Measurements from ENCODE around the gene NAV3.

The NAV3 gene

GRCh38 chr12:77816196-77816595 is 14.5 kb upstream of the NAV3 start:
- H2AFZ ChIP-seq (ENCODE audit: low read depth, low read length): no peak overlapping the region
- H3K4me1 ChIP-seq (ENCODE audit: insufficient read depth, low read length): no peaks in the 10 kb centered on the region
- H3K9me3 ChIP-seq (ENCODE audit: low read length): no peaks in the 10 kb centered on the region
- H3K36me3 ChIP-seq (ENCODE audit: insufficient read depth, low read length): no peaks in the 10 kb centered on the region
- no peak overlapping the region for H3K4me3 ChIP-seq (ENCODE audit: low read length)
- H3K27me3 ChIP-seq (ENCODE audit: insufficient read depth, low read length): no peaks in the 10 kb centered on the region

- H3K36me3 ChIP-seq (ENCODE audit: insufficient read depth, low read length): no peaks in the 10 kb centered on the region
These were observed 13.4 kb upstream of the NAV3 start for GRCh38 chr12:77817276-77817675.

GRCh38 chr12:77818351-77818750 is 12.3 kb upstream of the NAV3 start:
- Histone ChIP-seq H3K4me3 (ENCODE audit: low read length) (no peak overlapping the region), H3K36me3 (ENCODE audit: insufficient read depth, low read length) (no peaks in the 10 kb centered on the region), H3K9me3 (ENCODE audit: low read length) (no peaks in the 10 kb centered on the region), H2AFZ (ENCODE audit: low read depth, low read length) (no peak overlapping the region), H3K27me3 (ENCODE audit: insufficient read depth, low read length) (no peaks in the 10 kb centered on the region), H3K4me1 (ENCODE audit: insufficient read depth, low read length) (no peaks in the 10 kb centered on the region)

More at GRCh38 chr12:77817276-77817675, 13.4 kb upstream of the NAV3 start:
- H3K4me1 ChIP-seq (ENCODE audit: insufficient read depth, low read length): no peaks in the 10 kb centered on the region
- no peak overlapping the region for H2AFZ ChIP-seq (ENCODE audit: low read depth, low read length)
- H3K9me3 ChIP-seq (ENCODE audit: low read length): no peaks in the 10 kb centered on the region
- no peaks in the 10 kb centered on the region for H3K27me3 ChIP-seq (ENCODE audit: insufficient read depth, low read length)
- H3K4me3 ChIP-seq (ENCODE audit: low read length): no peak overlapping the region

- no peaks in the 10 kb centered on the region for H3K4me1 ChIP-seq (ENCODE audit: insufficient read depth, low read length)
- no peaks in the 10 kb centered on the region for H3K27me3 ChIP-seq (ENCODE audit: insufficient read depth, low read length)
- no peak overlapping the region for H3K4me3 ChIP-seq (ENCODE audit: low read length)
- H3K36me3 ChIP-seq (ENCODE audit: insufficient read depth, low read length): no peaks in the 10 kb centered on the region
- H2AFZ ChIP-seq (ENCODE audit: low read depth, low read length): no peak overlapping the region
- no peaks in the 10 kb centered on the region for H3K9me3 ChIP-seq (ENCODE audit: low read length)
These were observed 8.9 kb upstream of the NAV3 start for GRCh38 chr12:77821699-77822203.

- no peaks in the 10 kb centered on the region for H3K36me3 ChIP-seq (ENCODE audit: insufficient read depth, low read length)
- no peak overlapping the region for H3K4me3 ChIP-seq (ENCODE audit: low read length)
- H2AFZ ChIP-seq (ENCODE audit: low read depth, low read length): no peak overlapping the region
- peaks cover 3% of the 10 kb centered on the region for H3K4me1 ChIP-seq (ENCODE audit: insufficient read depth, low read length)
- no peaks in the 10 kb centered on the region for H3K27me3 ChIP-seq (ENCODE audit: insufficient read depth, low read length)
- no peaks in the 10 kb centered on the region for H3K9me3 ChIP-seq (ENCODE audit: low read length)
These were observed 2.6 kb downstream of the NAV3 start for GRCh38 chr12:77833329-77833728.

- H3K27me3 ChIP-seq (ENCODE audit: insufficient read depth, low read length): no peaks in the 10 kb centered on the region
- no peak overlapping the region for H3K4me3 ChIP-seq (ENCODE audit: low read length)
These were observed 3.9 kb downstream of the NAV3 start for GRCh38 chr12:77834618-77835017.

GRCh38 chr12:77835969-77836368 is 5.3 kb downstream of the NAV3 start:
- Histone ChIP-seq H3K4me3 (ENCODE audit: low read length) (no peak overlapping the region), H3K9me3 (ENCODE audit: low read length) (no peaks in the 10 kb centered on the region), H3K27me3 (ENCODE audit: insufficient read depth, low read length) (no peaks in the 10 kb centered on the region), H3K4me1 (ENCODE audit: insufficient read depth, low read length) (no peaks in the 10 kb centered on the region), H3K36me3 (ENCODE audit: insufficient read depth, low read length) (no peaks in the 10 kb centered on the region), H2AFZ (ENCODE audit: low read depth, low read length) (no peak overlapping the region)

More at GRCh38 chr12:77834618-77835017, 3.9 kb downstream of the NAV3 start:
- H2AFZ ChIP-seq (ENCODE audit: low read depth, low read length): no peak overlapping the region
- H3K9me3 ChIP-seq (ENCODE audit: low read length): no peaks in the 10 kb centered on the region
- H3K4me1 ChIP-seq (ENCODE audit: insufficient read depth, low read length): no peaks in the 10 kb centered on the region
- no peaks in the 10 kb centered on the region for H3K36me3 ChIP-seq (ENCODE audit: insufficient read depth, low read length)

GRCh38 chr12:77837876-77838291 is 7.2 kb downstream of the NAV3 start:
- Histone ChIP-seq H3K4me3 (ENCODE audit: low read length) (no peak overlapping the region), H2AFZ (ENCODE audit: low read depth, low read length) (no peak overlapping the region)

GRCh38 chr12:77841521-77841920 is 10.8 kb downstream of the NAV3 start:
- Histone ChIP-seq H3K4me3 (ENCODE audit: low read length) (no peak overlapping the region), H3K9me3 (ENCODE audit: low read length) (no peaks in the 10 kb centered on the region), H2AFZ (ENCODE audit: low read depth, low read length) (no peak overlapping the region), H3K36me3 (ENCODE audit: insufficient read depth, low read length) (no peaks in the 10 kb centered on the region), H3K4me1 (ENCODE audit: insufficient read depth, low read length) (no peaks in the 10 kb centered on the region), H3K27me3 (ENCODE audit: insufficient read depth, low read length) (no peaks in the 10 kb centered on the region)

More at GRCh38 chr12:77837876-77838291, 7.2 kb downstream of the NAV3 start:
- no peaks in the 10 kb centered on the region for H3K9me3 ChIP-seq (ENCODE audit: low read length)
- no peaks in the 10 kb centered on the region for H3K4me1 ChIP-seq (ENCODE audit: insufficient read depth, low read length)
- no peaks in the 10 kb centered on the region for H3K27me3 ChIP-seq (ENCODE audit: insufficient read depth, low read length)
- no peaks in the 10 kb centered on the region for H3K36me3 ChIP-seq (ENCODE audit: insufficient read depth, low read length)

- H3K36me3 ChIP-seq (ENCODE audit: insufficient read depth, low read length): no peaks in the 10 kb centered on the region
- no peaks in the 10 kb centered on the region for H3K27me3 ChIP-seq (ENCODE audit: insufficient read depth, low read length)
- no peaks in the 10 kb centered on the region for H3K9me3 ChIP-seq (ENCODE audit: low read length)
- H3K4me1 ChIP-seq (ENCODE audit: insufficient read depth, low read length): peaks cover 7% of the 10 kb centered on the region
- H2AFZ ChIP-seq (ENCODE audit: low read depth, low read length): no peak overlapping the region
- H3K4me3 ChIP-seq (ENCODE audit: low read length): no peak overlapping the region
These were observed 11.7 kb downstream of the NAV3 start for GRCh38 chr12:77842430-77842829.

- Histone ChIP-seq H3K4me3 (ENCODE audit: low read length) (no peak overlapping the region), H3K4me1 (ENCODE audit: insufficient read depth, low read length) (peaks cover 11% of the 10 kb centered on the region), H2AFZ (ENCODE audit: low read depth, low read length) (no peak overlapping the region), H3K36me3 (ENCODE audit: insufficient read depth, low read length) (no peaks in the 10 kb centered on the region), H3K27me3 (ENCODE audit: insufficient read depth, low read length) (no peaks in the 10 kb centered on the region), H3K9me3 (ENCODE audit: low read length) (no peaks in the 10 kb centered on the region)
These were observed 15.1 kb downstream of the NAV3 start for GRCh38 chr12:77845831-77846230.

GRCh38 chr12:77847060-77847541 is 16.4 kb downstream of the NAV3 start:
- Histone ChIP-seq H3K4me3 (ENCODE audit: low read length) (no peak overlapping the region), H3K36me3 (ENCODE audit: insufficient read depth, low read length) (no peaks in the 10 kb centered on the region), H3K4me1 (ENCODE audit: insufficient read depth, low read length) (peaks cover 11% of the 10 kb centered on the region)

GRCh38 chr12:77847680-77848431 is 17.2 kb downstream of the NAV3 start:
- Histone ChIP-seq H3K4me3 (ENCODE audit: low read length) (no peak overlapping the region), H2AFZ (ENCODE audit: low read depth, low read length) (no peak overlapping the region), H3K4me1 (ENCODE audit: insufficient read depth, low read length) (peaks cover 11% of the 10 kb centered on the region), H3K9me3 (ENCODE audit: low read length) (no peaks in the 10 kb centered on the region), H3K36me3 (ENCODE audit: insufficient read depth, low read length) (no peaks in the 10 kb centered on the region), H3K27me3 (ENCODE audit: insufficient read depth, low read length) (no peaks in the 10 kb centered on the region)

More at GRCh38 chr12:77847060-77847541, 16.4 kb downstream of the NAV3 start:
- Histone ChIP-seq H2AFZ (ENCODE audit: low read depth, low read length) (no peak overlapping the region), H3K9me3 (ENCODE audit: low read length) (no peaks in the 10 kb centered on the region), H3K27me3 (ENCODE audit: insufficient read depth, low read length) (no peaks in the 10 kb centered on the region)
